ENCODE data around the gene LAPTM4A. TPM values are rescaled to one million over a fixed set of nuclear protein-coding genes. Genes with fewer than 3 reads are reported as not detected.
"Not testable (repeated sequence)": the region's sequence is repeated elsewhere in the genome, so short reads cannot be mapped to it uniquely, and the experiment has no call there.

The LAPTM4A gene
- total and polyA plus RNA-seq, 2 donors: 47.6 to 168 TPM

DNA sequence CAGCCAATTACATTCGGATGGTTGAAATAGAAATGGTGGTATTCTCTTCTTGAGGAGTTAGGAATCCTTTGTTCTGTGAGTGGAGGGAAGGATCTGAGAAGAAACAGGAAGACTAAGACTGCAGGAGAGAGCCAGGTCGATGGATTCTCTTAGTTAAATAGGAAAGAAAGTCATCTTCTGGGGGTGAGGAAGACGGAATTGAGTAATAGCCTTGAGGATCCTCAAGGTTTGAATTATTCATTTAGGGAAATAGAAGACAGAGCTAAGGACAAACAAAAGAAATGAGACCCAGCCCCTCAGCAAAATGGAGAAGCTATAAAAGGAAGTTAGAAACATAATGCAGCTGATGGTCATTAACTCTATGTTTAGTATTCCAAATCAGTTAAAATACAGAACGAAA is 1.8 kb downstream of the LAPTM4A start:
- Histone ChIP-seq H3K27me3 (ENCODE audit: control insufficient read depth in 2 of 2, insufficient read depth in 1 of 2, low read length in 1 of 2) (no peaks in the 10 kb centered on the region), H3K4me3 (ENCODE audit: low read length in 2 of 2) (peak overlapping the region; percentile 58 to 69), H3K9me3 (ENCODE audit: control insufficient read depth in 2 of 2, insufficient read depth in 1 of 2, low read length in 1 of 2) (no peaks in the 10 kb centered on the region), H3K27ac (ENCODE audit: low read depth in 1 of 2, low read length in 1 of 2) (peak overlapping the region; percentile 68 to 91), H3K4me1 (ENCODE audit: control insufficient read depth in 2 of 2, insufficient read depth in 2 of 2, low read length in 2 of 2) (peaks cover 0 to 5% of the 10 kb centered on the region in 2 donors), H3K36me3 (ENCODE audit: control insufficient read depth in 2 of 2, insufficient read depth in 2 of 2, low read length in 1 of 2) (peaks cover 0 to 2% of the 10 kb centered on the region in 2 donors)
- DNase-seq (ENCODE audit: low read depth in 6 of 9, low spot score in 9 of 9): peak in 1 of 9 donors; percentile 32
- 4% methylated on average over 4 of the region's 4 CpGs for WGBS

DNA sequence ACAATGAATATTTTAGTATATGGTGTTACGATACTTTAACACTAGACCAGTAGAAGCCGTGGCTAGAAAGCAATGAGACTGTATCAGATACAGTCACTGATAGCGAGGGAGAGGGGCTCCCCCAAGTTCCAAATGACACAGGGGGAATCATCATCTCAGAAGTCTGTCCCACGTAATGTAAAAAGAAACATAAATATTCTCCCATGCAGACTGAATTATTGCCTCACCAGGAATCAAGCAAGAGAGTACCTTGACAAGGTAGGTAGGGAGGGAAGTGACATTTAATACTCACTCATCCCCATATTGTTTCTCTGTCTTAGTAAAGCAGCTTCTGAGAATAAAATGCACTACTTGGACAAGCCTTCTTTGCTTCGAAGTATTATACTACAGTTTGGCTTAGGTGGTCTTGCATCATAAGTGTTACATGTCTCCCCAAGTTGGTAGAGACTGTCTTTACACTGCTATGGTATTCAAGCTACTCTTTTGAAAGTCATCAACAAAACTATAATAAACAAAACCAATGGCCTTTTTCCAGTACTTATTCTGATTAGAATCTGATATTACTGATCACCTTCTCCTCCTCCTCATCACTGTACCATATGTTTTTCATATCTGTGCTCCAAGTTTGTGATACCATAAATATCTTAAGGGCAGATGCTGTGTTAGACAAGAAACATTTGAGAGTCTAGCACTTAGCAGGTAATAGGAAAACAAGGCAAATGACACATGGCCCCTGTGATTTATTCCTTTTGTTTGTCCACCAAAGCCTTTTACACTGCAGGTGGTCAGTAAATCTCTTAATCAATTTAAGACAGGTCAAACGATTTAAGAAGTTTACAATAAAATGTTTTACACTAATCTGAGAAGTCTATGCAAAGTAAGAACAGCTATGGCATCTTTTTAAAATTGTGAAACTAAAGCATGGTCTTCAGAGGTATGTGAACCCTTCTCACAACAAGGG is 2.7 kb downstream of the LAPTM4A start:
- peaks cover 0 to 2% of the 10 kb centered on the region in 2 donors for H3K36me3 ChIP-seq (ENCODE audit: control insufficient read depth in 2 of 2, insufficient read depth in 2 of 2, low read length in 1 of 2)
- no peaks in the 10 kb centered on the region for H3K27me3 ChIP-seq (ENCODE audit: control insufficient read depth in 2 of 2, insufficient read depth in 1 of 2, low read length in 1 of 2)
- peak overlapping the region; percentile 58 to 69 for H3K4me3 ChIP-seq (ENCODE audit: low read length in 2 of 2)
- DNase-seq (ENCODE audit: low read depth in 6 of 9, low spot score in 9 of 9): no peak
- peak overlapping the region in 1 of 2 donors; percentile 91 for H3K27ac ChIP-seq (ENCODE audit: low read depth in 1 of 2, low read length in 1 of 2)
- H3K4me1 ChIP-seq (ENCODE audit: control insufficient read depth in 2 of 2, insufficient read depth in 2 of 2, low read length in 2 of 2): peaks cover 0 to 5% of the 10 kb centered on the region in 2 donors
- H3K9me3 ChIP-seq (ENCODE audit: control insufficient read depth in 2 of 2, insufficient read depth in 1 of 2, low read length in 1 of 2): no peaks in the 10 kb centered on the region
- 75% methylated on average over 6 of the region's 6 CpGs for WGBS

DNA sequence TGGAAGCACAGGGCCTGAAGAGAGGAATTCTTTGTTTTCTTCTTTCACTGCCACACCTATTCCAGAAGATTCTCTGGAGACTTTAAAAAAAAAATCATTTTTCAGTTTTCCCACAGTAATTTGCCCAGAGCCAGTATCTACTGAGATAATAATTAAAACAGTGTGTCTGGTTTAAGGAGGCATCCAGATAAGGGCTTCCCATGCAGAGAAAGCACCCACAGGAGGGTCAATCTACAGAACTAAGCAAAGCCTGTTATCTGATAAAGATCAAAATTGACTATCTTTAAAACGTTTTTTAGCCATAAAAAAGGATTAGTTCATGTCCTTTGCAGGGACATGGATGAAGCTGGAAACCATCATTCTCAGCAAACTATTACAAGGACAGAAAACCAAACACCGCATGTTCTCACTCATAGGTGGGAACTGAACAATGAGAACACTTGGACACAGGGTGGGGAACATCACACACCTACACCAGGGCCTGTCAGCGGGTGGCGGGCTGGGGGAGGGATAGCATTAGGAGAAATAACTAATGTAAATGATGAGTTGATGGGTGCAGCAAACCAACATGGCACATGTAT is 5.6 kb downstream of the LAPTM4A start:
- not testable (repeated sequence) for H3K4me3 ChIP-seq (ENCODE audit: low read length in 2 of 2)

DNA sequence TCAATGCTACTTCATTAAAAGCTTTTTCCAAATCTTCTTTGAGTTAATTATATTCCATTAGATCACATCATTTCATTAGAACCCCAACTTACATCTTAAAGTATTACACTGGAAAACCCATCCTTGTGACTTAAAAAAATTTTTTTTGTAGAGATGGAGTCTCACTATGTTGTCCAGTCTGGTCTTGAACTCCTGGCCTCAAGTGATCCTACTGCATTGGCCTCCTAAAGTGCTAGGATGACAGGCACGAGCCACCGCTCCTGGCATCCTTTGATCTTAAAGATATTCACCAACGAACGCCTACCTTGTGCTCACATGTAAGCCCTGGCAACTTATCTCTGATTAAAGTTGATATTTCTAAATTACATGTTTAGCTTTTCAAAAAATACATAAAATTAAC is 6.7 kb downstream of the LAPTM4A start:
- H3K27me3 ChIP-seq (ENCODE audit: control insufficient read depth in 2 of 2, insufficient read depth in 1 of 2, low read length in 1 of 2): no peaks in the 10 kb centered on the region
- H3K4me3 ChIP-seq (ENCODE audit: low read length in 2 of 2): no peak overlapping the region
- peaks cover 0 to 12% of the 10 kb centered on the region in 2 donors for H3K36me3 ChIP-seq (ENCODE audit: control insufficient read depth in 2 of 2, insufficient read depth in 2 of 2, low read length in 1 of 2)
- H3K27ac ChIP-seq (ENCODE audit: low read depth in 1 of 2, low read length in 1 of 2): no peak overlapping the region
- no peaks in the 10 kb centered on the region for H3K9me3 ChIP-seq (ENCODE audit: control insufficient read depth in 2 of 2, insufficient read depth in 1 of 2, low read length in 1 of 2)
- WGBS: 95% methylated on average over 4 of the region's 4 CpGs
- DNase-seq (ENCODE audit: low read depth in 6 of 9, low spot score in 9 of 9): no peak
- peaks cover 0 to 5% of the 10 kb centered on the region in 2 donors for H3K4me1 ChIP-seq (ENCODE audit: control insufficient read depth in 2 of 2, insufficient read depth in 2 of 2, low read length in 2 of 2)

More for the DNA sequence above, 5.6 kb downstream of the LAPTM4A start:
- H3K4me1 ChIP-seq (ENCODE audit: control insufficient read depth in 2 of 2, insufficient read depth in 2 of 2, low read length in 2 of 2); H3K36me3 ChIP-seq (ENCODE audit: control insufficient read depth in 2 of 2, insufficient read depth in 2 of 2, low read length in 1 of 2); H3K27ac ChIP-seq (ENCODE audit: low read depth in 1 of 2, low read length in 1 of 2); DNase-seq (ENCODE audit: low read depth in 6 of 9, low spot score in 9 of 9); H3K9me3 ChIP-seq (ENCODE audit: control insufficient read depth in 2 of 2, insufficient read depth in 1 of 2, low read length in 1 of 2); H3K27me3 ChIP-seq (ENCODE audit: control insufficient read depth in 2 of 2, insufficient read depth in 1 of 2, low read length in 1 of 2): not testable (repeated sequence)
- 85% methylated on average over 4 of the region's 4 CpGs for WGBS

DNA sequence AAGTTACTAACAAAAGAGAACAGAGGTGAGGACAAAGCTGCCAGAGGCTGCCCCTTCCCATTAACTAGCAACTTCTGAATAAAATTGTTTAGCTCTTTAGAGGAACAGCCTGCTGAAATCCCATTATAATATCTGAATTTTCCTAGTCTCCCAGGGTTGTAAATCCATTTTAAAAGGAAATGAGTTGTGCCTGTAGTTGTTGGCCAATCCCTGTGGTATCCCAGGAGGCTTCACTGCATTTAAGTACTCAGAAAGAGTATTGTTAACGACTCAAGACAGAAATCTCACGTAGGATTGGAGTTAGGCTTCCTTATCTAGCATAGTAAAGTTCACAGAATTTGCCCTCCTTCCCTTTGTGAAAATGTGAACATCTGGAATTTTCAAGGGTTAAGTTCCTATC is 8.9 kb downstream of the LAPTM4A start:
- Histone ChIP-seq H3K4me3 (ENCODE audit: low read length in 2 of 2) (no peak overlapping the region), H3K27ac (ENCODE audit: low read depth in 1 of 2, low read length in 1 of 2) (no peak overlapping the region), H3K36me3 (ENCODE audit: control insufficient read depth in 2 of 2, insufficient read depth in 2 of 2, low read length in 1 of 2) (peaks cover 8 to 30% of the 10 kb centered on the region in 2 donors), H3K9me3 (ENCODE audit: control insufficient read depth in 2 of 2, insufficient read depth in 1 of 2, low read length in 1 of 2) (no peaks in the 10 kb centered on the region), H3K4me1 (ENCODE audit: control insufficient read depth in 2 of 2, insufficient read depth in 2 of 2, low read length in 2 of 2) (no peaks in the 10 kb centered on the region), H3K27me3 (ENCODE audit: control insufficient read depth in 2 of 2, insufficient read depth in 1 of 2, low read length in 1 of 2) (no peaks in the 10 kb centered on the region)
- DNase-seq (ENCODE audit: low read depth in 6 of 9, low spot score in 9 of 9): no peak
- 69% methylated on average over 2 of the region's 2 CpGs for WGBS

DNA sequence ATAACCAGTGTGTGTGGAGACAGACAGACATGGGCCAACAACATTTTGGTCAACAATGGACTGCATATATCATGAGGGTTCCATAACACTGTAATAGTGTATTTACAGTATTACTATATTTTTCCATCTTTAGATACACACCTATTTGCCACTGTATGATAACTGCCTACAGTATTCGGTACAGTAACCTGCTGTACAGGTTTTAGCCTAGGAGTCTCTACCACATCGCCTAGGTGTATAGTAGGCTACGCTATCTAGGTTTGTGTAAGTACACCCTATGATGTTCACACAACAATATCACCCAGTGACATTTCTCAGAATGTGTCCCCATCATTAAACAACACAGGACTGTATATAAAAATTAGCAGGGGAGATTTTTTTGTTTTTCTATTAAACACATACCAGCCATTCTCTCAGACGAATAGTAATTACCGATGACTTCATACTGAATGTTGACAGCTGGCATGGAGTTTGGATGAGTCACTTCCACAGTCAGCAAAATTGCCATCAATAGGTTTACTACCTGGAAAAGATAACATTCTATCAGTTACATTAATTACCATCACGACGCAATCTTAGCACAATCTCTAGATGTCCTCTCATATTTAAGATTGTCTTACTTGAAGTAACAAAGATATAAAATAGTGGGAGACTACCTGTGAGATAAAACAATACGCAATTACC is 10.8 kb downstream of the LAPTM4A start:
- Histone ChIP-seq H3K4me1 (ENCODE audit: control insufficient read depth in 2 of 2, insufficient read depth in 2 of 2, low read length in 2 of 2) (no peaks in the 10 kb centered on the region), H3K36me3 (ENCODE audit: control insufficient read depth in 2 of 2, insufficient read depth in 2 of 2, low read length in 1 of 2) (peaks cover 18 to 44% of the 10 kb centered on the region in 2 donors)
- 91% methylated on average over 8 of the region's 8 CpGs for WGBS

DNA sequence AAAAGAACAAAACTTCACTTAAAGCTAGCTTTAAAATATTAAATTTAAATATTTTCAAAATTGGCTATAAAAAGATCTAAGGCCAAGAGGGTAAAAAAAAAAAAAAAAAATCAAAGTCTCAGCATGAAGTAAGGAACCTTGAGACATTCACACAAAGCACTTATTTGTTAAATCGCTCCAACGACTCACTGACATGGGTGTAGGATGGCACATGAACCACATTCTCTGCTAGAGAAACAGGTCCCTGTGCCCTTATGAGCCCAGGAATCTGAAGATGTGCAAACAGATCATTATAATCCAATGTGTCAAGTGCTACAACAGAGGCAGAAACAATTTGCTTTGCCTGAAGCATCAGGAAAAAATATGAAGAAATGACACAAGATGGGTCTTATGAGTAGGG is 13.8 kb downstream of the LAPTM4A start:
- no peak overlapping the region for H3K27ac ChIP-seq (ENCODE audit: low read depth in 1 of 2, low read length in 1 of 2)
- no peak for DNase-seq (ENCODE audit: low read depth in 6 of 9, low spot score in 9 of 9)
- 98% methylated on average over 2 of the region's 2 CpGs for WGBS
- H3K9me3 ChIP-seq (ENCODE audit: control insufficient read depth in 2 of 2, insufficient read depth in 1 of 2, low read length in 1 of 2): no peaks in the 10 kb centered on the region
- no peaks in the 10 kb centered on the region for H3K27me3 ChIP-seq (ENCODE audit: control insufficient read depth in 2 of 2, insufficient read depth in 1 of 2, low read length in 1 of 2)
- H3K4me1 ChIP-seq (ENCODE audit: control insufficient read depth in 2 of 2, insufficient read depth in 2 of 2, low read length in 2 of 2): no peaks in the 10 kb centered on the region
- peaks cover 35 to 70% of the 10 kb centered on the region in 2 donors for H3K36me3 ChIP-seq (ENCODE audit: control insufficient read depth in 2 of 2, insufficient read depth in 2 of 2, low read length in 1 of 2)
- H3K4me3 ChIP-seq (ENCODE audit: low read length in 2 of 2): no peak overlapping the region

More for the DNA sequence above, 10.8 kb downstream of the LAPTM4A start:
- Histone ChIP-seq H3K4me3 (ENCODE audit: low read length in 2 of 2) (no peak overlapping the region), H3K9me3 (ENCODE audit: control insufficient read depth in 2 of 2, insufficient read depth in 1 of 2, low read length in 1 of 2) (no peaks in the 10 kb centered on the region), H3K27me3 (ENCODE audit: control insufficient read depth in 2 of 2, insufficient read depth in 1 of 2, low read length in 1 of 2) (no peaks in the 10 kb centered on the region), H3K27ac (ENCODE audit: low read depth in 1 of 2, low read length in 1 of 2) (no peak overlapping the region)
- DNase-seq (ENCODE audit: low read depth in 6 of 9, low spot score in 9 of 9): no peak

DNA sequence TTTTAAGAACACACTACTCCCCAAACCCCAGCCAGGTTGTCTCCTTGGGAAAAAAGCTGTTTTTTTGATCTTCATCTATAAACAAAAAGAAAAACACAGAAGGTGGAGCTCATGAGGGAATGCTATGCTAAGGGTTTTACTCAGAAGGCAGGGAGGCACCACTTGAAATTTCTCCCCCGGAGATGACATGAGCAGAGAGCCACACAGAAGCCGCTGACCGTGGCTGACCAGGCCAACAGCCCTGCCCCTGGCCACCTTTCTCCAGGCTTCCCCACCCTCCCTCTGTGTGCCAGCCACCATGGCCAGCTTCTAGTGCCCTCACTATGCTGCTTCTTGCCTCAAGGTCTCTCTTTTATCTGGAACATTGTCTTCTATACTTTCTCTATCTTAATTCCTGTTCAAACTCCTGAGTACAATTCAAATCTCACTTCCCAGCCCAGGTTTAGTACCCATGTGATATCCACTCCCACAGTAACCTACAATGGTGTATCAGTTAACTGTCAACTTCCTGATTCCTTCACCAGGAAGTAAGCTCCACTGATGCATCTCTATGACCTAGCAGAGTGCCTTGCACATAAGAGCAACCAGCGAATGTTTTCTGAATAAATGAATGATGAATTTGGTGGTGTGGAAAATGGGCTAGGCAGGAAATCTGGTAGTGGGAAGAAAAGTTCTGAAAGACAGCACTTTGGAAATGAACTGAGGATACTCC is 15.3 kb downstream of the LAPTM4A start:
- H3K4me1 ChIP-seq (ENCODE audit: control insufficient read depth in 2 of 2, insufficient read depth in 2 of 2, low read length in 2 of 2): no peaks in the 10 kb centered on the region

More for the DNA sequence above, 15.3 kb downstream of the LAPTM4A start:
- WGBS: 74% methylated on average over 4 of the region's 4 CpGs
- no peak overlapping the region for H3K4me3 ChIP-seq (ENCODE audit: low read length in 2 of 2)
- no peak for DNase-seq (ENCODE audit: low read depth in 6 of 9, low spot score in 9 of 9)
- H3K36me3 ChIP-seq (ENCODE audit: control insufficient read depth in 2 of 2, insufficient read depth in 2 of 2, low read length in 1 of 2): peaks cover 35 to 82% of the 10 kb centered on the region in 2 donors
- H3K27me3 ChIP-seq (ENCODE audit: control insufficient read depth in 2 of 2, insufficient read depth in 1 of 2, low read length in 1 of 2): no peaks in the 10 kb centered on the region
- no peaks in the 10 kb centered on the region for H3K9me3 ChIP-seq (ENCODE audit: control insufficient read depth in 2 of 2, insufficient read depth in 1 of 2, low read length in 1 of 2)
- no peak overlapping the region for H3K27ac ChIP-seq (ENCODE audit: low read depth in 1 of 2, low read length in 1 of 2)
